Measurements from ENCODE around the gene HSPB9. TPM values are rescaled to one million over a fixed set of nuclear protein-coding genes. Genes with fewer than 3 reads are reported as not detected.

HSPB9 gene
- total RNA-seq, 4 donors from 2014 or later = not detected

DNA sequence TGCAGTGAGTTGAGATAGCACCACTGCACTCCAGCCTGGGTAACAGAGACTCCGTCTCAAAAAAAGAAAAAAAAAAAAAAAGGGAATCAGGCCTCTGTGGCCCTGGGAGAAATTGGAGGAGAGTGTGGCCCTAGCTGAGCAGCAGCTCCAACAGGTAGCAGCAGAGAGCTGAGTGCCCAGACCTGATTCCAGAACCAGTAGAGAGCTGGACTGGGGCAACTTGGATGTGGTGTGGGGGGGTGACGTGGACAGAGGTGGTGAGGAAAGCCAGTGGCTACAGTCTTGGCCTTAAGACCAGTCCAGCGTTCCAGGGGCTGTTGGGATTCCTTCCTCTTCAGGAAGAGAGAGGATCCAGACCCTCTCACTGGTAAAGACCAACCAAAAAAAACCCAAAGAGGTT, 1.7 kb downstream of the HSPB9 start:
- TF ChIP-seq POLR2A (IDR thresholded peaks at IDR 0.05) (no peak), EP300 (IDR thresholded peaks at IDR 0.05) (no peak), POLR2AphosphoS5 (IDR thresholded peaks at IDR 0.05) (no peak)
- TF ChIP-seq, protein P1, sequence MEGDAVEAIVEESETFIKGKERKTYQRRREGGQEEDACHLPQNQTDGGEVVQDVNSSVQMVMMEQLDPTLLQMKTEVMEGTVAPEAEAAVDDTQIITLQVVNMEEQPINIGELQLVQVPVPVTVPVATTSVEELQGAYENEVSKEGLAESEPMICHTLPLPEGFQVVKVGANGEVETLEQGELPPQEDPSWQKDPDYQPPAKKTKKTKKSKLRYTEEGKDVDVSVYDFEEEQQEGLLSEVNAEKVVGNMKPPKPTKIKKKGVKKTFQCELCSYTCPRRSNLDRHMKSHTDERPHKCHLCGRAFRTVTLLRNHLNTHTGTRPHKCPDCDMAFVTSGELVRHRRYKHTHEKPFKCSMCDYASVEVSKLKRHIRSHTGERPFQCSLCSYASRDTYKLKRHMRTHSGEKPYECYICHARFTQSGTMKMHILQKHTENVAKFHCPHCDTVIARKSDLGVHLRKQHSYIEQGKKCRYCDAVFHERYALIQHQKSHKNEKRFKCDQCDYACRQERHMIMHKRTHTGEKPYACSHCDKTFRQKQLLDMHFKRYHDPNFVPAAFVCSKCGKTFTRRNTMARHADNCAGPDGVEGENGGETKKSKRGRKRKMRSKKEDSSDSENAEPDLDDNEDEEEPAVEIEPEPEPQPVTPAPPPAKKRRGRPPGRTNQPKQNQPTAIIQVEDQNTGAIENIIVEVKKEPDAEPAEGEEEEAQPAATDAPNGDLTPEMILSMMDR (IDR thresholded peaks at IDR 0.05) = no peak
- H3K27me3 ChIP-seq = no peaks in the 10 kb centered on the region
- H3K36me3 ChIP-seq = peaks cover 0 to 47% of the 10 kb centered on the region in 2 donors
- WGBS, 2 donors (ENCODE audit: low coverage in 1 of 2) = 60 to 100% methylated on average over 1 of the region's 3 CpGs
- no peaks in the 10 kb centered on the region for H3K9me3 ChIP-seq
- no peak overlapping the region for H3K4me3 ChIP-seq
- ATAC-seq = no peak
- peaks cover 0 to 49% (median 11%) of the 10 kb centered on the region in 3 donors for H3K4me1 ChIP-seq
- no peak overlapping the region for H3K27ac ChIP-seq

DNA sequence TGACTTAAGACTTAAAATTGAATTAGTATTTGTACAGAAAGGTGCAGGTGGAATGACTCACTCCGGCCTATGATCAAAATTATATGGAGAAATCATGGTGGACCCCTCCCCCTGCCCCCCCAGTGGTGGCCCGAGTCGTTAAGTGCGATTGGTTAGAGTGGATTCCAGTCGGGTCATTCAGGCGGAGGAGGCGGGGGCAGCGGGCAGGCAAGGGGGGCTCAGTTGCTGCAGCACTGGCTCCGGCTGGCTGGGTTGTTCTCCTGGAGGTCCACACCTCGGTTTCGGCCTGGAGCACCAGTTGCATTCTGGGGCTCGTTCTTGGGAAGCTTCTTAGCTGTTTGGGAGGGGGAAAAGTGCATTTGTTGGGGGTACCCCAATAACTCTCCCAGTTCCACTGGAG, 3.0 kb downstream of the HSPB9 start:
- no peaks in the 10 kb centered on the region for H3K27me3 ChIP-seq
- H3K9me3 ChIP-seq = no peaks in the 10 kb centered on the region
- no peak overlapping the region for H3K27ac ChIP-seq
- TF ChIP-seq POLR2AphosphoS5 (IDR thresholded peaks at IDR 0.05) (no peak), EP300 (IDR thresholded peaks at IDR 0.05) (no peak), POLR2A (IDR thresholded peaks at IDR 0.05) (no peak)
- TF ChIP-seq, protein P1 (IDR thresholded peaks at IDR 0.05) = no peak
- WGBS, 2 donors (ENCODE audit: low coverage in 1 of 2) = 63 to 80% methylated on average over 2 to 8 of the region's 12 CpGs
- peaks cover 0 to 58% of the 10 kb centered on the region in 2 donors for H3K36me3 ChIP-seq
- ATAC-seq = no peak
- no peak overlapping the region for H3K4me3 ChIP-seq
- peaks cover 0 to 50% (median 18%) of the 10 kb centered on the region in 3 donors for H3K4me1 ChIP-seq

DNA sequence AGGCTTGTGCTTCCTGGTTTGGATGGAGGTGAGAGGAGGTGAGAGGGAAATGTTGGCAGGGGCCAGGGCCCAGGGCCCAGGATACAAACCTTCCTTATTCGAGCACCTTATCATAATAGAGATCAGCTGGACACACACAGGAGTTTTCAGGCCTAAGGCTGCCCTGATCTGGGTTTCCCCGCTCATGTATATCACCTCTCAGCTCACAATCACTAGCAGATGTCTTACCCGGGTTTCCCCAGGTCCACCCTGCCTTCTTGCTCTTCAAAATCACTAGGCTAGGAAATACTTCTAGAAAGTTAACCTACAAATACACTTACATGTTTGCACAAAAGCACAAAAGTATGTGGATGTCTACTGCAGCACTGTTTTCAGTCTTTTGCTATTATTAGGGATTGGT, 4.2 kb downstream of the HSPB9 start:
- Histone ChIP-seq H3K4me3 (no peak overlapping the region), H3K9me3 (no peaks in the 10 kb centered on the region), H3K27me3 (no peaks in the 10 kb centered on the region), H3K36me3 (peaks cover 0 to 63% of the 10 kb centered on the region in 2 donors), H3K4me1 (peaks cover 0 to 50% (median 18%) of the 10 kb centered on the region in 3 donors), H3K27ac (no peak overlapping the region)
- ATAC-seq = no peak
- WGBS, 2 donors (ENCODE audit: low coverage in 1 of 2) = 63 to 81% methylated on average over 1 to 3 of the region's 3 CpGs
- TF ChIP-seq POLR2AphosphoS5 (IDR thresholded peaks at IDR 0.05) = no peak
- TF ChIP-seq POLR2A (IDR thresholded peaks at IDR 0.05) = no peak
- TF ChIP-seq, protein P1 (IDR thresholded peaks at IDR 0.05) = no peak
- TF ChIP-seq EP300 (IDR thresholded peaks at IDR 0.05) = no peak

DNA sequence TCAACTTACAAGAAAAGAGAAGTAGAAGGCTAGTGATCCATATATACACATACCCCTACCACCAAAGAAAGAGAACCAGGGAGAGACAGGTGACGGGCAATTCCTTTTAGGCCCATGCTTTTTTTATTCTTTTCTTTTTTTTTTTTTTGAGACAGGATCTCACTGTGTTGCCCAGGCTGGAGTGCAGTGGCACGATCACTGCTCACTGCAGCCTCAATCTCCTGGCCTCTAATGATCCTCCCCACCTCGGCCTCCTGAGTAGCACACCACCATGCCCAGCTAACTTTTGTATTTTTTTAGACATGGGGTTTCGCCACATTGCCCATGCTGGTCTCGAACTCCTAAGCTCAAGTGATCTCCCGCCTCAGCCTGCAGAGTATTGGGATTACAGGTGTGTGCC, 4.8 kb downstream of the HSPB9 start:
- no peak for ATAC-seq
- no peaks in the 10 kb centered on the region for H3K9me3 ChIP-seq
- TF ChIP-seq POLR2A (IDR thresholded peaks at IDR 0.05) = no peak
- TF ChIP-seq POLR2AphosphoS5 (IDR thresholded peaks at IDR 0.05) = no peak
- TF ChIP-seq, protein P1 (IDR thresholded peaks at IDR 0.05) = no peak
- no peak for TF ChIP-seq EP300 (IDR thresholded peaks at IDR 0.05)
- no peaks in the 10 kb centered on the region for H3K27me3 ChIP-seq
- no peak overlapping the region for H3K27ac ChIP-seq
- WGBS, 2 donors (ENCODE audit: low coverage in 1 of 2) = 79 to 96% methylated on average over 2 to 6 of the region's 6 CpGs
- H3K36me3 ChIP-seq = peaks cover 0 to 63% of the 10 kb centered on the region in 2 donors
- H3K4me1 ChIP-seq = peaks cover 0 to 50% (median 18%) of the 10 kb centered on the region in 3 donors
- no peak overlapping the region for H3K4me3 ChIP-seq

DNA sequence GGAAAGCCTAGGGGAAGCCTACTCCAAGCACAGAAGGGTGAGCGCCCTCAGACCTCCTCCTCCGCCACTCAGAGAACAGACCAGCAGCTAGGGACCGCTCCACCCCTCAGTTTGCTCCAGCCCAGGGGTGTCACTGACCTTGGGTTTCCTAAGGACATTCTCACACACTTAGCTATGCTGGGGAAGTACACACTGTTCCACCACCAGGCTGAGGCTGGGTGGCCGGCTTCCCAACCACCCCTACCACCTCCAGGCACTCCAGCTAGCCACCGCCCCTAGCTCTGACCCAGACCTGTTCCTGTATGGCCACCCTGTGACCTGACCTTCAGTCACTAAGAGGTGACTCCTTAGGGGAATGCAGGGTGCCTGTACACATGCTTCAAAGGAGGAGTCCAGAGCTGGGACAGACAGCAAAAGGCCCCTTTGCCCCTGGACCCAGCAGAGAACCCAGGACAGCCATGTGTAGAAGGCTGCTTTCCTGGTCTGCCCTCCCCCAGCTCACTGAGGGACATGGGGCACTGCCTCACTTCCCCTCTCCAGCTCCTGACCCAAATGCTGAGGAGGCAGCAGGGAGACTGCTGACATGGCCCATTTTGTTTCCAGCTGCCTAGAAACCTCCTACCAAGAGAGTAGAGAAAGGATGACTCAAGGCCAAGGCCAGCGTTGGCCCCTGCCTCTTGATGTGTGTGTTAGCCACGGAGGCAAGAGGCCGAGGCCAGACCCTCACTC, 6.7 kb downstream of the HSPB9 start:
- Histone ChIP-seq H3K9me3 (no peaks in the 10 kb centered on the region), H3K4me1 (peaks cover 0 to 61% (median 29%) of the 10 kb centered on the region in 3 donors), H3K4me3 (no peak overlapping the region), H3K27ac (peak overlapping the region in 3 of 4 donors; percentile 49 to 81 (median 64)), H3K27me3 (no peaks in the 10 kb centered on the region), H3K36me3 (peaks cover 0 to 63% of the 10 kb centered on the region in 2 donors)
- ATAC-seq = peak; percentile 73
- WGBS, 2 donors (ENCODE audit: low coverage in 1 of 2) = 90% methylated on average over 3 of the region's 8 CpGs; no CpG with 5 or more reads in 1 of the 2 donors
- TF ChIP-seq, protein P1 (IDR thresholded peaks at IDR 0.05) = peak in 1 of 4 experiments; percentile 7
- TF ChIP-seq EP300 (IDR thresholded peaks at IDR 0.05) = no peak
- no peak for TF ChIP-seq POLR2A (IDR thresholded peaks at IDR 0.05)
- TF ChIP-seq POLR2AphosphoS5 (IDR thresholded peaks at IDR 0.05) = no peak
